HG03558 (cell line): Measurements from ENCODE around the gene SLC30A7.
"Not testable (repeated sequence)": the region's sequence is repeated elsewhere in the genome, so short reads cannot be mapped to it uniquely, and the experiment has no call there.

Experiments
- ATAC-seq: cut with Tn5 transposase; IDR thresholded peaks from one replicate; pipeline ENCODE4 v1.9.1; 2021; ENCODE audit warnings: moderate number of reproducible peaks; ENCODE audit not compliant: unreplicated experiment; ENCODE audit errors: extremely low read depth

SLC30A7 gene

DNA sequence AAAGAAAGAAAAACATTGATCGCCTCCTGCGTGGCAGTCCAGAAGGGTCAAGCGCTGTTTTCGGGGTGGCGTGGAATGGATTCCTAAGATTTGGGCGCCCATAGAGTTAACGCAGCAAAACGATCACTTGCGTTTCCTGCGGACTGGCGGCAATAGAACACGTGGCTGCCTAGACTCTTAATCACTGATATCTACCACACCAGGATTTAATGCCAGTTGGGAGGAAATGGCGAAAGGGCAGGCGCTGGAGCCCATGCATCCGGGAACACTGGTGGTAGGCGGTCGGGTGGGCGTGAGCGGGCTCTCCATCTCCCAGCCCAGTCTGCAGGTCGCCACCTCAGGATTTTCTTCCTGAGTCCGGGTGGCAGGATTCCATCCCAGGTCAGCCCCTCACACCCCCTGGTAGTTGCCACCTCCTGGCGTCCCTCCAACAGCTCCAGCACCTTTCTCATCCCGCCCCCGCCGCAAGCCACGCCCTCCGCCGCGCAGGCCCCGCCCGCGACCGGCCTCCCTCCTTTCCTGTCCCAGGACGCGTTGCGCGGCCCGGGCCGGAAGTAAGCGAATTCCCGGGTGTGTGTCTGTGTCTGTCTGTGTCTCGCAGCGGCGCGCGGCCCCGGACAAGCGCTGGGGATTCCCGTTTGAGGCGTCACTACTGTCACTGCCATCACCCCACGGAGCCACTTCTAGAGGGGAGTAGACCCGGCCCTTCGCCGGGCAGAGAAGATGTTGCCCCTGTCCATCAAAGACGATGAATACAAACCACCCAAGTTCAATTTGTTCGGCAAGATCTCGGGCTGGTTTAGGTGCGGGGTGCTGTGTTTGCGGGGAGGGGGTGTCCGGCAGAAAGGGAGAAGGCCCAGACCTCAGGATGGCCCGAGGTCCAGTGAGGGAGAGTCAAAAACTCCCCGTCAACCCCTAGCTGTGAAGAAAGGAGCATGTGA is at the start of gene SLC30A7:
SLC30A7 (plus strand) TSS at position 551 of the 941 bp plus-strand sequence; CDS start at position 724, 173 bp downstream.
- peak; percentile 67 for ATAC-seq

DNA sequence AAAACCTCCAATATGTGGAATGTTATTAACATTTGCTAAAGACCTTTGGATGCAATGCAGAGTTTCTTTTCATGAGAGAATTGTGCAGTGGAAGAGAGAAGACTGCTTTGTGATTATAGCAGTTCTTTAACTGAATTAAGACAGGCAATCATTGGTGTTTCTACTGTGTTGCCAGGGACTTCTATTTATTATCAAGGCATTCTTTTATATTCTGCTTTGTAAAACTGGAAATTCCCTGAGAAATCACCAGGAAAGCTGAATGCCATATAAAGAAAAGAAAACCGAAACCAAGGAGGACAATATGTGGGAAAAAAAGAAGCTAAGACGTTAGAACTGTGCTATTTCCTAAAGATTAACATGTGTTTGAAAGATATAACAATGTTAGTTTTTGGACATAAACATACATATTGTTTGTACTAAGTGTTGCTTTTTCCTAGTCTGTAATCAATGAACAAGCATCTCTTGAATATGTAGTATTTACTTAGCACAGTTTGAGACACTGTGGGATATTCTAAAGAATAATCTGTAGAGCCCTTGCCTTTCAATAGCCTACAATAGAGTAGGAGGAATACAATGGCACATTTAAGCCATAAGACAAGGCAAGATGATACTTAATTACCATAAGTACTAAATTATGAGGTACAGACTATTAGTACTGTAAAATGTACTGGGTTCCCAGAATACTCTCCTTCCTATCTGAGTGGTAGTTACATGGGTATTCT is 48.4 kb upstream of the SLC30A7 start:
- no peak for ATAC-seq

GRCh38 chr1:100851726-100852125 is 44.2 kb upstream of the SLC30A7 start:
- ATAC-seq: no peak

GRCh38 chr1:100852976-100853375 is 42.9 kb upstream of the SLC30A7 start:
- no peak for ATAC-seq

- not testable (repeated sequence) for ATAC-seq
Observed at GRCh38 chr1:100855116-100855515, 40.8 kb upstream of the SLC30A7 start.

GRCh38 chr1:100860397-100860991 is 35.4 kb upstream of the SLC30A7 start:
- no peak for ATAC-seq

DNA sequence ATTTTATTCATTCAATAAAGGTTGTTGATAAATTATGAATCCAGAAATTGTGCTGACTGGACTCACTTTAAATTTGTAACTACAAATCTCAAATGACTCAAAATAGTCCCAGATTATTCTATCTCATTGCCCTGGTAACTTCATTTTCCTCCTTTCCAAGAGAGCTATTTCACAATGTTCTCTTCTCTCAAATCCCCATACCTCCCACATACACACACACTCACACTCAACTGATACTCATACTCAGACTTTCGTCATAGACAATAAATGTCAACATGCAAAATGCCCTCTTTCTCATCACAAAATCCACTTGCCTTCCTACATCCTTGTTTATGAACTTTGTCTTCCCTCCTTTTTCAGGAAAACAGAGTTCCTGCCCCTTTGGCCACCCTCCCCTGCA is 34.5 kb upstream of the SLC30A7 start:
- no peak for ATAC-seq

GRCh38 chr1:100862591-100862990 is 33.3 kb upstream of the SLC30A7 start:
- no peak for ATAC-seq

DNA sequence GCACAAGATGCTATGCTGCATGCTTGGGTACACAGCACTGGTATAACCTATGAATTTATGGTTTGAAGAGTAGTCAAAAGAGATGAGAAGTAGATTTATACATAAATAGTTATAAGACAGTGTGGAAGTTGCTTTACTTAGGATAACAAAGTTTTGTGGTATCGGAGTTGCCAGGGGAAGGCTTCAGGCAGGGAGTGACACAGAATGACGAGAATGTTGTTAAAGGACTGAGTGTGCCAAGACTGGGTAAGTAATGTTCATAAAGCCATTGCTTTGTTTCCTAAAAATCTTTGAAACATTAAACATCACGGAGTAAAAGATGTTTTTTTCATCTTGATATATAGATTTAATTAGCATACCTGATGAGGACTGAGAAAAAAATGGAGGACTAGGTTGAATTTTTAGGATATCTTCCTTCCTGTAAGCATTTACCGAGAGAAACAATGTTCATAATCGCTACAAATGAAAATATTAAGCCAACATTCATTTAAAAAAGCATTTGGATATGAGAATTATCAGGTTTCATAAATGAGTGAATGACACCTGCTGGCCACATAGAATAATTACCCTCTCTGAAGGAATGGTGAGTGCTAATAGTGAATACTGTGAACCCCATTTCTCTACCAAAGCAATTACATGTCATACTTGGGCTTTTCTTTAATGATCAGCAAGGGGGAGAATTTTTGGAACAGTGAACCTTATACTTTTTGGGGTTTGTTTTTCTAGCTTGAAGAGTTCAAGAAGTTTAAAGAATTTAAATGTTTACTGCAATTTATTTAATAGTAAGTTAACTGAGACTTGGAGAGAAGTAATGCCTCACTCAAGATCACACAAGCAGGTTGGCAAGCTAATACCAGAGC is 29.6 kb upstream of the SLC30A7 start:
- no peak for ATAC-seq

- ATAC-seq: no peak
Observed at GRCh38 chr1:100866901-100867206, 29.0 kb upstream of the SLC30A7 start.

GRCh38 chr1:100868364-100868995 is 27.4 kb upstream of the SLC30A7 start:
- ATAC-seq: no peak

DNA sequence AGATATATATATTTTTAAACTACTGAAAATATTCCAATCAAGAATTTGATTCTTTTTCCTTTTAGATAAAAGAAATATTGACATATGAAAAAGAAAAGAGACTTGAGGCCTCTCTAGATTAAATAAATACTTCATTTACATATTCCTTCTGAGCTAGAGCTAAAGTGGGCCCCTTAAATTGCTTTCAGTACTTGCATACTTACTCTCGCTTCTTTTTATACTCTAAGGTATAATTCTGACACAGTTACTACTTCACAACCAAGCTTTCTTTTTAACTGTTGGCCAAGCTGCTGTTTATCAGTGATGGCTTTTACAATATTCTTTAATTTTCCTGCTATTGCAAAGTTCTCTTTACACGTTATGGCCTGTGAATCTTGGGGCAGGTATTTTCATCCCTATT is 25.9 kb upstream of the SLC30A7 start:
- ATAC-seq: no peak

- ATAC-seq: no peak
Observed at GRCh38 chr1:100874433-100874832, 21.5 kb upstream of the SLC30A7 start.

DNA sequence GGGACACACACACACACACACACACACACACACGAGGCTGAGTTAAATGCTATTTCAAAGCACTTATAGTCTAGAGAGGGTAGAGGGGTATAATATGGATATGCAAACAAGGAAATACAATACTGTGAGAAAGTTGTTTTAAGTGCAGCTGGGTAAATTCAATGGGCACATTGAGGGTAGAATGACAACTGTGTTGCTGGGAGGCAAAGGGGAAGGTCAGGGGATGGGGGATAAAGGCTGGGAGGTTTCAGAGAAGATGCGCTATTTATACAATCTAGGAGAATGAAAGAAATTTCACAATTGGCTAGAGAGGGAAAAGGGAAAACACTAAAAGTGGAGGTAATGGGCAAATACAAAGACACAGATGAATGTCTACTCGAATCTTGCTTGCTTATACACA is 20.7 kb upstream of the SLC30A7 start:
- ATAC-seq: no peak

DNA sequence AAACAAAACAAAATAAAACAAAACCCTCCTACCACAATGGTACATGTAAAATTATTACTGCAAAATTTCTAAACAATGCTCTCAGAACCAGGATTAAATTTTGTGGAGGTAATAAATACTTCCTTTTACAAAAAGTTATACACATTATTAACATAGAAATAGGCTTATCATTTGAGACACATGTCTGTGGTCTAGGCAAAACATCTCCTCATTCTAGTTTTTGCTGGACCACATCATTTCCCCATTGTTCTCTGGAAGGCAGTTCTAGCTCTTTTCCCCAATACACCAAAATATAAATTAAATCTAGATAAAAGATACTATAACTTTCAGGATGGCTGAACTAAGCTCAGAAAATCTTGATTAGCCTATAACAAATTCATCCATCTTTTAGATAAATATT is 19.6 kb upstream of the SLC30A7 start:
- no peak for ATAC-seq

DNA sequence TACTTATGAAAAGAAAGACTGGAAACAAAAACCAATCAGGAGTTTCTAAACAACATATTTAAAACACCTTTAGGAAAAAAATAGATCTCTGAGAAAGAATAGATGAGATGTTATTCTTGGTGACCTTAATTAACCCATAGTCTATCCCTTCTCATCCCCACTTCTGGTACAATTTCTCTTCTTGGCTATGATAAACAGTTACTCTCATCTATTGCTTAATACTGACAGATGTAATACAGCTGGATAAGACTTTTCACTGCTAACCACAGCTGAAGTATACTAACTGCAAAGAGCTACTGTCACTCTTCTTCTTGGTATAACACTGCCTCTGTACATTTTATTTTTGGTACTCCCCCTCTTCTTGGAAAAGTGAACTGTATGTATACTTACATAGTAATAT is 16.5 kb upstream of the SLC30A7 start:
- ATAC-seq: no peak

GRCh38 chr1:100881687-100882086 is 14.2 kb upstream of the SLC30A7 start:
- no peak for ATAC-seq

GRCh38 chr1:100882698-100883097 is 13.2 kb upstream of the SLC30A7 start:
- no peak for ATAC-seq

GRCh38 chr1:100883963-100884362 is 11.9 kb upstream of the SLC30A7 start:
- ATAC-seq: no peak

DNA sequence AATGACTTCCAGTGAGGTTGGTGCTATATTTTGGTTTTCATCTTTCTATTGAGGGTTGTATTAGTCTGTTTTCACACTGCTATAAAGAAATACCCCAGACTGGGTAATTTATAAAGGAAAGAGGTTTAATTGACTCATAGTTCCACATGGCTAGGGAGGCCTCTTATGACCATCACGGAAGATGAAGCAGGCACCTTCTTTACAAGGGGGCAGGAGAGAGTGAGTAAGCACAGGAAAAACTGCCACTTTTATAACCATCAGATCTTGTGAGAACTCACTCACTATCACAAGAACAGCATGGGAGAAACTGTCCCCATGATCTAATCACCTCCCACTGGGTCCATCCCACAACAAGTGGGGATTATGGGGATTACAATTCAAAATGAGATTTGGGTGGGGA is 6.9 kb upstream of the SLC30A7 start:
- ATAC-seq: not testable (repeated sequence)
